Measurements from ENCODE around the gene MLPH.

GRCh38 chr2:237588044-237588696 lies 101.1 kb downstream of the MLPH start:
- TF ChIP-seq, protein P1, sequence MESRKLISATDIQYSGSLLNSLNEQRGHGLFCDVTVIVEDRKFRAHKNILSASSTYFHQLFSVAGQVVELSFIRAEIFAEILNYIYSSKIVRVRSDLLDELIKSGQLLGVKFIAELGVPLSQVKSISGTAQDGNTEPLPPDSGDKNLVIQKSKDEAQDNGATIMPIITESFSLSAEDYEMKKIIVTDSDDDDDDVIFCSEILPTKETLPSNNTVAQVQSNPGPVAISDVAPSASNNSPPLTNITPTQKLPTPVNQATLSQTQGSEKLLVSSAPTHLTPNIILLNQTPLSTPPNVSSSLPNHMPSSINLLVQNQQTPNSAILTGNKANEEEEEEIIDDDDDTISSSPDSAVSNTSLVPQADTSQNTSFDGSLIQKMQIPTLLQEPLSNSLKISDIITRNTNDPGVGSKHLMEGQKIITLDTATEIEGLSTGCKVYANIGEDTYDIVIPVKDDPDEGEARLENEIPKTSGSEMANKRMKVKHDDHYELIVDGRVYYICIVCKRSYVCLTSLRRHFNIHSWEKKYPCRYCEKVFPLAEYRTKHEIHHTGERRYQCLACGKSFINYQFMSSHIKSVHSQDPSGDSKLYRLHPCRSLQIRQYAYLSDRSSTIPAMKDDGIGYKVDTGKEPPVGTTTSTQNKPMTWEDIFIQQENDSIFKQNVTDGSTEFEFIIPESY (IDR thresholded peaks at IDR 0.05; ENCODE audit: borderline replicate concordance, low read depth), result no peak
- TF ChIP-seq POLR2AphosphoS5 (IDR thresholded peaks at IDR 0.05; ENCODE audit: low read depth, low read length) (no peak), EP300 (IDR thresholded peaks at IDR 0.05; ENCODE audit: borderline replicate concordance in 1 of 2, low read depth in 1 of 2, low read length in 1 of 2) (no peak), GABPA (IDR thresholded peaks at IDR 0.05; ENCODE audit: low read depth) (no peak), CHD2 (IDR thresholded peaks at IDR 0.05; ENCODE audit: low read length, partially characterized antibody) (no peak), RAD21 (IDR thresholded peaks at IDR 0.05; ENCODE audit: low read length) (no peak), FOXJ3 (CRISPR knock-in tag; IDR thresholded peaks at IDR 0.05) (no peak), TAF1 (IDR thresholded peaks at IDR 0.05; ENCODE audit: borderline replicate concordance, low read depth, low read length) (no peak)
- TF ChIP-seq, protein P2, sequence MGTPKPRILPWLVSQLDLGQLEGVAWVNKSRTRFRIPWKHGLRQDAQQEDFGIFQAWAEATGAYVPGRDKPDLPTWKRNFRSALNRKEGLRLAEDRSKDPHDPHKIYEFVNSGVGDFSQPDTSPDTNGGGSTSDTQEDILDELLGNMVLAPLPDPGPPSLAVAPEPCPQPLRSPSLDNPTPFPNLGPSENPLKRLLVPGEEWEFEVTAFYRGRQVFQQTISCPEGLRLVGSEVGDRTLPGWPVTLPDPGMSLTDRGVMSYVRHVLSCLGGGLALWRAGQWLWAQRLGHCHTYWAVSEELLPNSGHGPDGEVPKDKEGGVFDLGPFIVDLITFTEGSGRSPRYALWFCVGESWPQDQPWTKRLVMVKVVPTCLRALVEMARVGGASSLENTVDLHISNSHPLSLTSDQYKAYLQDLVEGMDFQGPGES (IDR thresholded peaks at IDR 0.05; ENCODE audit: low read depth, low read length), result no peak
- TF ChIP-seq, protein P3, sequence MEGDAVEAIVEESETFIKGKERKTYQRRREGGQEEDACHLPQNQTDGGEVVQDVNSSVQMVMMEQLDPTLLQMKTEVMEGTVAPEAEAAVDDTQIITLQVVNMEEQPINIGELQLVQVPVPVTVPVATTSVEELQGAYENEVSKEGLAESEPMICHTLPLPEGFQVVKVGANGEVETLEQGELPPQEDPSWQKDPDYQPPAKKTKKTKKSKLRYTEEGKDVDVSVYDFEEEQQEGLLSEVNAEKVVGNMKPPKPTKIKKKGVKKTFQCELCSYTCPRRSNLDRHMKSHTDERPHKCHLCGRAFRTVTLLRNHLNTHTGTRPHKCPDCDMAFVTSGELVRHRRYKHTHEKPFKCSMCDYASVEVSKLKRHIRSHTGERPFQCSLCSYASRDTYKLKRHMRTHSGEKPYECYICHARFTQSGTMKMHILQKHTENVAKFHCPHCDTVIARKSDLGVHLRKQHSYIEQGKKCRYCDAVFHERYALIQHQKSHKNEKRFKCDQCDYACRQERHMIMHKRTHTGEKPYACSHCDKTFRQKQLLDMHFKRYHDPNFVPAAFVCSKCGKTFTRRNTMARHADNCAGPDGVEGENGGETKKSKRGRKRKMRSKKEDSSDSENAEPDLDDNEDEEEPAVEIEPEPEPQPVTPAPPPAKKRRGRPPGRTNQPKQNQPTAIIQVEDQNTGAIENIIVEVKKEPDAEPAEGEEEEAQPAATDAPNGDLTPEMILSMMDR (IDR thresholded peaks at IDR 0.05), result no peak
